Right ventricle myocardium inferior (tissue), 1 donor: ENCODE data around the gene FBXL5. TPM values are rescaled to one million over a fixed set of nuclear protein-coding genes. Genes with fewer than 3 reads are reported as not detected.

Source experiments
- ATAC-seq: fragments of 200-7000 bp; cut with Tn5 transposase; one replicate; pipeline ENCODE4 v1.9.1; 2020; ENCODE audit warnings: mild to moderate bottlenecking, moderate library complexity
- DNase-seq: peaks from one replicate; pipeline ENCODE4 v3.0.0; 2021; ENCODE audit errors: missing footprints
- intact Hi-C: fragments of 100-400 bp; cut with DNase I; formaldehyde crosslinking; loops from one replicate; pipeline ENCODE4 v1.11.0; 2022
- total RNA-seq: library from RNA; stranded (reverse); fragmentation: NEBNext Ultra II Directional; extraction: Animal tissue kit (Norgen Biotek cat#: 25700); gene quantifications from one replicate; pipeline ENCODE4 v1.2.1, GENCODE V29; 2021
- donor health status: DM: no; HTN: yes; CAD: no; lungs with severe emphysema.

FBXL5 gene
- total RNA-seq, 1 donor from 2014 or later = 93.9 TPM

DNA sequence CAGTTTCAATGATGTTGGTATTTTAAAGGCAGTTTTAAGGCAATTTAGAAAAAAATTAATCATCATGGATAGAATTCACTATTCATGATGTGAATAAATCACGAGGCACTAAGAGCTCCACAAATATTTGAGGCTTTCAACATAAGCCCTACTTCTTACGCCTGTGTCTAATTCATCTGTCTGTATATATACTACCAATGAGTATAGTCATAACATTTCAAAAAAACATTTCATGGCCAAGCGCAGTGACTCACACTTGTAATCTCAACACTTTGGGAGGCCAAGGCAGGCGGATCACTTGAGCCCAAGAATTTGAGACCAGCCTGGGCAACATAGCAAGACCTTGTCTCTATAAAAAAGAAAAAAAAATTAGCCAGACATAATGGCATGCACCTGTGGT is 56.5 kb downstream of the FBXL5 start:
- intact Hi-C loops = no loop called here
- no peak for ATAC-seq

GRCh38 chr4:15592799-15593198 is 62.4 kb downstream of the FBXL5 start:
- DNase-seq = no peak
- intact Hi-C loops = no loop called here
- no peak for ATAC-seq

More for the DNA sequence above, 56.5 kb downstream of the FBXL5 start:
- no peak for DNase-seq

DNA sequence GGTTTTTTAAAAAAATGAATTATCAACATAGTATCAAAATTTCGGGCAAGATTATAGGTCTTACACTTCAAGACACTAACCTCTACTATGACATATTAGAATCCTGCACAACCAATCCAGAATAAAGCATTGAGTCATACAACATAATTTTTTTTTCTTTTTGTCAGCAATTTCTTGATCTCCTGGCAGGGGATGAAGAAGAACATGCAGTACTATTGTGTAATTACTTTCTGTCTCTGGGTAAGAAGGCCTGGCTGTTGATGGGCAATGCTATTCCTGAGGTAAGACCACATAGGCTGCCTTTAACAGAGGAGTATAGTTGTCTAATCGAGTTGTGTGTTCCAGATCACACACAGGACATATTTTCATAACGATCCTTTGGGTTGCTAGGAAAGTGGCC is 67.5 kb downstream of the FBXL5 start:
- intact Hi-C loops = no loop called here
- ATAC-seq (peak; percentile 70), DNase-seq (no peak)

DNA sequence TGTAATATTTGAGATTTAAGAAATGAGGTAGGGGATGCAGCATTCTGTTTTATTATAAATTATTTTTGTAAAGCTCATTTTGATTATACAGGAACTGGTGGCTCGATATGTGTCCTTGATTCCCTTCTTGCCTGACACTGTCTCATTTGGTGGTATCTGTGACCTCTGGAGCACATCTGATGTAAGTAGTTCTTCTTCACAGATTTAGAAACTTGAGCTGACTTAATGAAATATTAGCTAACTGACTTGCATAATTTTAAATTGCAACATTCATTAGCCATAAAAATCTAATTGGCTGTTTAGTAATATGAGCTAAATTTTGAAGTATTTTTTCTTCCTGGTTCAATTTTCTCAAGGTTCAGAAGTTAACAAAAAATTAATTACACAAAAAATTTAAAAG is 69.1 kb downstream of the FBXL5 start:
- intact Hi-C loops = no loop called here
- no peak for DNase-seq
- ATAC-seq = no peak

- ATAC-seq (no peak), DNase-seq (no peak)
- intact Hi-C loops = no loop called here
These were observed 69.8 kb downstream of the FBXL5 start for GRCh38 chr4:15585331-15585730.

- DNase-seq (no peak), ATAC-seq (no peak)
- intact Hi-C loops = no loop called here
These were observed 70.4 kb downstream of the FBXL5 start for GRCh38 chr4:15584785-15585184.

GRCh38 chr4:15577508-15577907 is 77.6 kb downstream of the FBXL5 start:
- intact Hi-C loops = no loop called here
- no peak for DNase-seq
- no peak for ATAC-seq

- ATAC-seq (no peak), DNase-seq (no peak)
- intact Hi-C loops = no loop called here
These were observed 79.2 kb downstream of the FBXL5 start for GRCh38 chr4:15575966-15576365.

GRCh38 chr4:15569746-15570145 is 85.4 kb downstream of the FBXL5 start:
- no peak for ATAC-seq
- intact Hi-C loops = no loop called here
- no peak for DNase-seq

DNA sequence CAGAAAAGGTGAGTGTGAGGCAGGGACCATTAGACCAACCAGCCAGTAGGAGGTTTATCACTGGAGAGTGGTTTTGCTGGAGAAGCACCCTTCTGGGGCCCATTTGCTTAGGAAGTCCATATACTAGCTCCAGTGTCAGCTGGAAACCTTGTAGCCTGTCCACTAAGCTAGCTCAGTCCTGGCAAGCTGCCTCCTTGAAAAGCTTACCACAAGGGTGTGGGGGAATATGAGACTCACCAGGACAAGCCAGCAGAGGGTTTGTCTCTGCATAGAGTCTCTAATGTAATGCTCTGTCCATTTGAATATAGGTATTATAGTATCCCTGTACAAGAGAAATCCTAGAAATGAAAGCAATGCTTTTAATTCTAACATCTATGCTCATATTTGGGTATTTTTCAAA is 86.3 kb downstream of the FBXL5 start:
- DNase-seq = no peak
- intact Hi-C loops = no loop called here
- no peak for ATAC-seq

GRCh38 chr4:15563871-15564270 is 91.3 kb downstream of the FBXL5 start:
- intact Hi-C loops = no loop called here
- no peak for ATAC-seq
- DNase-seq = no peak

- intact Hi-C loops = no loop called here
- no peak for DNase-seq
- ATAC-seq = no peak
These were observed 92.5 kb downstream of the FBXL5 start for GRCh38 chr4:15562623-15563022.

GRCh38 chr4:15562114-15562513 is 93.0 kb downstream of the FBXL5 start:
- ATAC-seq = no peak
- DNase-seq = no peak
- intact Hi-C loops = no loop called here

DNA sequence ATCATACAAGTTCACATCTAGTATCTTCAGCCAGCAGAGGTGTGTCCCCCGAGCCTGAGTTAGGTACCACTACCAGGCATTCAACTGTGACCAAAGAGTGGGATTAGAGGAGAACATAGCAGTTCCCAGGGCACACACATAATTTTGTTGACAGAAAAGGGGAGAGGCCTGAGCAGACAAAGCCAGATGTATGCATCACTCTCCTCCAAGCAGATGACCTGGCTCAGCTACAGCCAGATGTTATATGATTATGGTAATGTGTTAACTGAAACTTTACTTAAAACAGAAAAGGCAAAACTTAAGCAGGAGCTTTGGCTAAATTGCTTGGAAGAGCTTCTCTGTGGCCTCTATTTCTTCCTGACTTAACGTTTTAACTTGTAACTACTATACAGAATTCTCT is 96.6 kb downstream of the FBXL5 start:
- ATAC-seq (no peak), DNase-seq (no peak)
- intact Hi-C loops = no loop called here

DNA sequence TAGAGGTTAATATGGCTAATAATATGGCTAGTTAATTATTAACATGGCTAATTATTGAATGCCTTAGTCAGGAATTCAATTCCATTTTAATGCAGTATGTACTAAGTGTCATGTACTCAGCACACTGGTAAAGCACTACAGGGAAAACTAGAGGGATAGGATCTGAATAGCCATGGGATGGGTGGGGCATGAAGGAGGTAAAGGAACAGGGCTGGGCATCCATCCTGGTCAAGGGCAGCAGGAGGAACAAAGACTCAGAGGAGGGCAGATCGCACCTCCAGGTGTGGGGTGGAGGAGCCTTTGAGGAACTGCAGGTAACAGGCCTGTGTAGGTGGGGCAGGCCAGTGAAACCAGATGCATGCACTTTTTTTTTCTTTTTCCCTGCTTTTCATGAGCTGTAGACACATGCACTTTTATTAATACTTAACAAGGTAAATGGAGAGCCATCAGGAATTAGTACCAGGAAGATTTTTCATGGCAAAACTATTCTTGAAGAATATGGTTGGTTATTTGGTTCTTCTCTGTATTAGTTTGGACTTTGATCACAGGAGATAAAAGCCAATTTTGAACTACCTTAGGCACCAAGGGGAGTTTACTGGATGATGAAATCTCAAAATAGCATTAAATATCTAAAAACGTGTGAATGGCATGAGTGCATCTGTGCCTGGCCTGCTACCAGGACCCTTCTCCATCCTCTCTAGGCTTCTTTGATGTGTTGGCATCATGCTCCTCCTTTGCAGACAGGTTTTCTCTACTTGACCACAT is 97.2 kb downstream of the FBXL5 start:
- ATAC-seq (no peak), DNase-seq (no peak)
- intact Hi-C loops = no loop called here

- no peak for ATAC-seq
- intact Hi-C loops = no loop called here
- DNase-seq = no peak
These were observed 98.6 kb downstream of the FBXL5 start for GRCh38 chr4:15556511-15557092.

Other genes with a start within 250 kb of the FBXL5 start
- 1.7 TPM for gene C1QTNF7, start 227.3 kb downstream of the FBXL5 start, total RNA-seq
- 8.6 TPM for gene CC2D2A, start 185.5 kb downstream of the FBXL5 start, total RNA-seq
- gene FAM200B, start 26.5 kb upstream of the FBXL5 start, total RNA-seq = 25.2 TPM
- gene BST1, start 47.7 kb upstream of the FBXL5 start, total RNA-seq = 3.8 TPM
- gene CD38, start 123.0 kb upstream of the FBXL5 start, total RNA-seq = 2.2 TPM